GM12801 (cell line): ENCODE data around the gene HYAL3.

Experiments used
- TF ChIP-seq, protein P1 (sequence below): IDR thresholded peaks from one replicate; pipeline ENCODE4 v1.5.1; 2011; ENCODE audit warnings: control low read depth; ENCODE audit not compliant: insufficient read length; ENCODE audit errors: extremely low read depth

The HYAL3 gene

DNA sequence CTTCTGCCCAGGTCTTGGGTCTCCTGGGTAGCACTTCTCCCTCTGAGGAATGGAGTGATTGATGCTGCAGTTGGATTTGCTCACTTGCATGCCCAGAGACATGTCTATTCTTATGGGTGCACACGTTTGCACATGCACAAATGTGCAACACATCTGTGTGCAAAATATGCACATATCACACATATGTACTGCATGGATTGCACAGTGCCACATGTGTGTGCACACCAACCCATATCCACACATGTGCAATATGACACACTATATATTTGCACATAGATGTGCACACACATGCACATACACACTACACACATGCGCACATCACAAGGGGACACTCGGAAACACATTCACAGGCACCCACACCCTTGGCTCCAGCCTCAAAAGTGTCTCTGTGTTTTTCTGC is 30.9 kb downstream of the HYAL3 start:
- TF ChIP-seq, protein P1, sequence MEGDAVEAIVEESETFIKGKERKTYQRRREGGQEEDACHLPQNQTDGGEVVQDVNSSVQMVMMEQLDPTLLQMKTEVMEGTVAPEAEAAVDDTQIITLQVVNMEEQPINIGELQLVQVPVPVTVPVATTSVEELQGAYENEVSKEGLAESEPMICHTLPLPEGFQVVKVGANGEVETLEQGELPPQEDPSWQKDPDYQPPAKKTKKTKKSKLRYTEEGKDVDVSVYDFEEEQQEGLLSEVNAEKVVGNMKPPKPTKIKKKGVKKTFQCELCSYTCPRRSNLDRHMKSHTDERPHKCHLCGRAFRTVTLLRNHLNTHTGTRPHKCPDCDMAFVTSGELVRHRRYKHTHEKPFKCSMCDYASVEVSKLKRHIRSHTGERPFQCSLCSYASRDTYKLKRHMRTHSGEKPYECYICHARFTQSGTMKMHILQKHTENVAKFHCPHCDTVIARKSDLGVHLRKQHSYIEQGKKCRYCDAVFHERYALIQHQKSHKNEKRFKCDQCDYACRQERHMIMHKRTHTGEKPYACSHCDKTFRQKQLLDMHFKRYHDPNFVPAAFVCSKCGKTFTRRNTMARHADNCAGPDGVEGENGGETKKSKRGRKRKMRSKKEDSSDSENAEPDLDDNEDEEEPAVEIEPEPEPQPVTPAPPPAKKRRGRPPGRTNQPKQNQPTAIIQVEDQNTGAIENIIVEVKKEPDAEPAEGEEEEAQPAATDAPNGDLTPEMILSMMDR, result no peak

DNA sequence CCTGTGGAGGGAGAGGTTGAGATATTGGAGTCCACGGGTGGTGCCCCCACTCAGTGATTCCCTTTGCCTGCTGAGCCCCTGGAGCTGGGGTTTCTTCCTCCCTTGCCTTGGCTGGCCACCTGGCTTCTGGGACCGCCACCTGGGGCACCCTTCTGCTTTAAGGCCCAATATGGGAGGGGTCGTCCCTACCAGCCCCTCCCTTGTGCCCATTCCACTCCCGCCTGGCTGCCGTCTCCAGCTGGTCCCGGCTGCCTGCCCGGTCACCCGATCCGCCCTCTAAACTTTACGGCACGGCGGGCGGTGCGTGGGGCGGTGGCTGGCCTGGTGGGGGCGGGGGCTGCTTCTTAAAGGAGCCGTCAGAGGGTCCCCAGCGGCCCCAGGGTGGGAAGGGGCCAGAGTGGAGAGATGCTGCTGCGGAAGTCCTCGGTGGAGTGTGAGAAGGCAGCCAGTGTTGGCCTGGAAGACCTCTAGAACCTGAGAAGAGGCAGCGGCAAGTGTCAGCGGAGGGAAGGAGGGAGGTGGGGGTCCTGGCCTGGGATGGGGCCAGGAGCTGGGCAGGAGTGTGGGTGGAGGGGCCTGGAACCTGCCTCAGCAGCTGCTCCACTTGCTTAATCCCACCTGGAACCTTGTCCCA is 31.8 kb downstream of the HYAL3 start:
- TF ChIP-seq, protein P1, result no peak

DNA sequence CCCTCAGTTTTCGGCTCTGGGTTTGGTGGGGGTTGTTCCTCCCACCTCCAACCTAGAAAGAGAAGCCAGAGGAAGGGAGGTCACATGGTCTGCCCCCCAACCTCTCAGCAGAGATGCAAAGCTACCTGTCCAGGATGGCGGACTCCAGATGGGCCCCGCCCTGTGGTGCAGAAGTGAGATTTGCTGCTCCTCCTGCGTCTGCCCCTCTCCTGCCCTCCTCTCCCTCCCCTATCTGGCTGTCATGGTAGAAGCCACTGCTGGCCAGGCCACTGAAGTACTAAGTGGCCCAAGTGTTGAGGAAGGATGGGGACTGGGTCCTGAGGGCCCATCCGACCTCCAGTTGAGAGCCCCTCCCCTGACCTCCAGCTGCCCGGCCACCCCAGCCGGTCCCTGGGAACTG is 32.4 kb downstream of the HYAL3 start:
- TF ChIP-seq, protein P1, result no peak

DNA sequence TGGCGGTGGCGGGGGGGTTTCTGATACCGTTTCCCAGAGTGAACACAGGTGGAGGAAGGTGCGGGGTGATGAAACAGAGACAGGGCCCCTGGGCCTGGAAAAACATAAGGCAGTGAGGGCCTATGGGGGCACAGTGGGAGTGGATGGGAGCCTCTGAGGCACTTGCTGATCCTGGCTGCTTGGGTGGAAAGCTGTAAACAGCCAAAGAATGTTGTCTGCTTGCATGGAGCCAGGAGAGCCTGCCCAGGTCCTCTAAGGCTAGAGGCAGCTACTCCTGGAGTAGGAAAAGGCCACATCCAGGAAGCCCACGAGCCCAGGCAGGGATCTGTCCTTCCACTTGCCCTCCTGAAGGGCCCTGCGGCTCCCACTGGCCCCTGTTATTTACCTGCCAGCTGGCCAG is 33.2 kb downstream of the HYAL3 start:
- TF ChIP-seq, protein P1, result no peak

DNA sequence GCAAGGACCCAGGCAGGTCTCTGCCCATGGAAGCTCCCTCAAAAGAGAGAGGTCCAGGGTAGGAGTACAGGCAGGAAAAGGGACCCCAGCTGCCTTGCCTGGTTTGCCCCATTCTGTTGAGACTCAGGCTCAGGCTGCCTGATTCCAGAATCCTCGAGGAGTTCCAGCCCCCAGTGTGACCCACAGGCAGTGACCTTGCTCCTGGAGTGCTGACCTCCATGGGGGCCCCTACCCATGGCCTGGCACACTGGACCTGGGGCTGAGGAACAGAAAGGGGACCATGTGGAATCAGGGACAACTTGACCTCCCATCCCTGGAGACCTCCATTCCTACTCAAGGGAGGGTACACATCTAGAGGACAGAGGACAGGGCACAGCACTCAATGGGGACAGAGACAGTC is 33.6 kb downstream of the HYAL3 start:
- TF ChIP-seq, protein P1, result no peak

DNA sequence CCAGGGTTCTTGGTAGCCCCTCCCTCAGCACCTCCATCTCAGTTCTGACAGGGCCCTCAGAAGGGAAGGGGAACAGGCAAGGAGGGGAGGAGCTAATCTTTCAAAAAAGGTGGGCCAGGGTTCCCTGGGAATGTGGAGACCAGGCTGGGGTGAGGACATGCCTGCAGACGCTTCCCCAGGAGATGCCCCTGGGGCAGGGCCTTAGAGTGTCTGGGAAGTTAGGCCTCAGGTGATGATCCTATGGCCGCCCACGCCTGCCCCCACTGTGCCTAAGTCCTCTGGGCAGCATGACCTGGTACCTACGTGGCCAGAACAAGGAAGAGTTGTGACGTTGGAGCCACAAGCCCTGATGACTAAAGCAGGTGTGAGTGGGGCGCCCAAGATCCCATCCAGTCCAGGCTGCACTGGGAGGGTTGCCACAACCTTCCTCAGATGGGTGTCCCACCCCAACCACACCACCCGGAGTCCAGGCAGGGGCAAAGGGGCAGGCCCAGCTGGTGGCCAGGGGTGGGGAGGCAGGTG is 34.2 kb downstream of the HYAL3 start:
- TF ChIP-seq, protein P1, result no peak

DNA sequence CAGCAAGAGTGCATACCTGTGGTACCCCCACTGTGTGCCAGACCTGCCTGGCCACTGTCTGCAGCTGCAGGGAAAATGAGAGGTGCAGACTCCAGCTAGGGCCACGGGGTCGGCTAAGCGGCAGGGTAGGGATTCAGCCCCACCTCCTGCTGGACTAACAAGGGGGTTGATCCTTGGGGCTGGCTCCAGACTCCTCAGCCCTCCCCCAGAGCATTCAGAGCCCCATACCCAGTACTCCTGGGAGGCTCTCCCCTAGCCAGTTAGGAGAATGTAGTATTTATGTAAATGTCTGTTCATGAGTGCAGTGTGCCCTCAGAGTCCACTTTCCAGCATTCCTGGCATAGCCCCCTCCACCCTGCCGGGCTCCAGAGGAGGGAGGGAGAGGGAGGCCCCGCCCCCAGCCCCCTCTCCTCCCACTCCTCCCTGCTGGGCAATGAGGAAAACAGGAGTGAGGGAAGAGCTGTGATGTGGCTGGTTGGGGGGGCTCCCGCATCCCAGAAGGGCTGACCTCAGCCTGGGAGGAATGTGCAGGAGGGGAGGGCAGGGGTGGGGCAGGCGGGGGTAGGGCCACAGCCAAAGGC is 34.7 kb downstream of the HYAL3 start:
- TF ChIP-seq, protein P1, result no peak
